Activated CD4-positive, alpha-beta T cell treated with anti-CD3 and anti-CD28 coated beads, Interleukin-2, amount 50 U/mL, for 48 hours (primary cell): ENCODE data around the gene SVOPL.

Experiments used
- DNase-seq, 2 experiments: peaks; one replicate each; pipeline ENCODE4 v3.0.0-alpha.2; 2020

SVOPL gene

GRCh38 chr7:138658889-138659288, 42.3 kb downstream of the SVOPL start:
- DNase-seq = no peak

GRCh38 chr7:138657854-138658386, 43.2 kb downstream of the SVOPL start:
- no peak for DNase-seq

GRCh38 chr7:138656952-138657351, 44.2 kb downstream of the SVOPL start:
- DNase-seq = no peak

DNA sequence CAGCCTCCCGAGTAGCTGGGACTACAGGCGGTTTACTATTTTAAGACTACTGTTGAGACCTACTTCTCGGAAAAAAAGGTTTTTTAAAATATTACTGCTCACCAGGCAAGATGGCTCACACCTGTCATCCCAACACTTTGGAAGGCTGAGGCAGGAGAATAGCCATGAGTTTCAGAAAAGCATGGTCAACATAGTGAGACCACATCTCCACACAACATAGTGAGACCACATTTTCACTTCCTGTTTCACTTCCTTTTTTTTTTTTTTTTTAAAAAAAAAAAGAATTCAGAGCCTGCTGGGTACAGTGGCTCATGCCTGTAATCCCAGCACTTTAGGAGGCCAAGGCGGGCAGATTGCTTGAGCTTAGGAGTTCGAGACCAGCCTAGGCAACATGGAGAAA, 46.5 kb downstream of the SVOPL start:
- DNase-seq = no peak

GRCh38 chr7:138649506-138649905, 51.7 kb downstream of the SVOPL start:
- no peak for DNase-seq

DNA sequence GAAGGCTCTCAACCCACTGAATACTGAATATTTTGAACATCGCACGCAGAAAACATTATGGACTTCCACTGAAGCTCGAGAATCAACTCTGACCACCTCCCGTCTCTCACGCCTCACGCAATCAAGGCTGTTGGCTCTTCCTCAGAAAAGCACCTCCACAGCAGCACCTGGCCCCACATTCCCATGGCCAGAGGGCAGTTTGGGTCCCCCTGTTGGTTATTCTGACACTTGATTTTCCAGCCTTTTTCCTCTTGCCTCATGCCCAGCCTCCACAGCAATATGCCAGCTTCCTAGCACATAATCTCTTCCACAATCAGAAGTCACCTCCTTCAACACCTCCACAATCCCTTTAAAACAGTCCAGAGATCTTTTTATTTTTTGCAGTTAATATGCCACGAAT, 55.9 kb downstream of the SVOPL start:
- DNase-seq = no peak

GRCh38 chr7:138632826-138633602, 68.1 kb downstream of the SVOPL start:
- no peak for DNase-seq

DNA sequence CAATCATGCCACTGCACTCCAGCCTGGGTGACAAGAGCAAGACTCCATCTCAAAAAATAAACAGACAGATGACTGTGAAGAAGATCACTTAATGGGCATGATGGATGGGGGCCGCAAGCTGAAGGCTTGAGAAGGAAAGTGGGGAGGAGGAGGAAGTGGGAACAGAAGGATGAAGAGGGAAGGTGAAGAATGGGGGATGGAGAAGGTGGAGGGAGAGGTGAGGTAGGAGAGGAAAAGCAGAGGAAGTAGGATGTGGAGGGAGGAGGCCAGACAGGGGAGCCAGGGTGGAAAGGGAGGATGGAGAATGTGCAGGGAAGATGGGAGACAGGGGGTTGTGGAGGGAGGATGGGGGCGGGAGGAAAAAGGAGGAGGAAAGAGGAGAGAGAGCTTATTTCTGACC, 68.8 kb downstream of the SVOPL start:
- DNase-seq = no peak

GRCh38 chr7:138630059-138630610, 71.0 kb downstream of the SVOPL start:
- no peak for DNase-seq

DNA sequence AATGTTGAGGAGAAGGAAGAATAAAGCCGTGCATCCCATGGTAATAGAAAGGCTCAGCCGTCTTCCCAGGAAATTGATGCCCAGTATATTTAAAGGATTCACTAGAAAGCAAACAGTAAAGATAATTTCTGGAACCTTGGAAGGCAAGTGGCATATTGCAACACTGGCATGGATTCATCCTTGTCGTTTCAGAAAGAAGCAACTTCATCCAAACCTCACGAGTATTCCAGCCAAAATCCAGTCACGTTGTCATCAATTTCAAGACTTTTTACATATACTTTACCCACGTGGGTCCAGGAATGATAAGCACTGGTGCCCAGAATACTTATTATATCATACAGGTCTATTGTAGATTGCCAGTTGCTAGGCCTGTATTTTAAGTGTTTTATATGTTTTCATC, 73.8 kb downstream of the SVOPL start:
- no peak for DNase-seq

DNA sequence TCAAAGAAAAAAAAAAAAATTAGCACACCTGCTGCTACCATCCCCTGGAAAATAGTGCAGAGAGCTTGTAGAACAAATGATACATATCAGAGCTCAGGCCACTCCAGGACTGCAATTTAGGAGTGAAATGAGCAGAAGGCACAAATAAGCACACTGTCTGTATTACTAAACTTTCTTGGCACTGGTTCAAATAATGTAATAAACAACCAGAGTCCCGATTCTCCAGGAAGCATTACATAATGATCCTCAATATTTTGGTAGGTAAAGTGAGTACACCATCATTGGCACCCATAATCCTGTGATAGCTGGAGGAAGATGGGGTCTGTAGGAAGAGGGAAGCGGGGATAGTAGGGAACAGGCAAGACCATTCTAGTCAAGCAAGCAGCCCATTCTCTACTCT, 74.3 kb downstream of the SVOPL start:
- no peak for DNase-seq

GRCh38 chr7:138625849-138626230, 75.3 kb downstream of the SVOPL start:
- no peak for DNase-seq

- no peak for DNase-seq
Measured at GRCh38 chr7:138625084-138625848, 75.9 kb downstream of the SVOPL start.

DNA sequence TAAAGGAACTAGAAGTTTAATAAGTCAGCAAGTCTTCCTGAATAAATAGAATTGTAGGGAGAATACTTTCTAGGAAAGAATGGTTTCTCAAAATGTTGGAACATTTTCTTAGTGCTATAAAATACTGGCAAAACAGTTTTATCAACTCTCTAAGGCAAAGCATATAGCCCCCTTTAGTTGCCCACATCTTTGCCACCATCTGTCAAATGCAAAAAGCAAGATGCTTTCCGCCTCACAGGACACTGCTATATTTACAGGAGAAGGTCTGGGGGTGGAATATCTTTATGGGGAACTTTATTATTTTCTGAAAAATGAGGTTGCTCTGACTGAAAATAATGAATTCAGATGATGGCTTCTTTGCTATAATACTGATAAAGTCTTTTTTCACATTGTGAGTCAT, 78.3 kb downstream of the SVOPL start:
- no peak for DNase-seq

DNA sequence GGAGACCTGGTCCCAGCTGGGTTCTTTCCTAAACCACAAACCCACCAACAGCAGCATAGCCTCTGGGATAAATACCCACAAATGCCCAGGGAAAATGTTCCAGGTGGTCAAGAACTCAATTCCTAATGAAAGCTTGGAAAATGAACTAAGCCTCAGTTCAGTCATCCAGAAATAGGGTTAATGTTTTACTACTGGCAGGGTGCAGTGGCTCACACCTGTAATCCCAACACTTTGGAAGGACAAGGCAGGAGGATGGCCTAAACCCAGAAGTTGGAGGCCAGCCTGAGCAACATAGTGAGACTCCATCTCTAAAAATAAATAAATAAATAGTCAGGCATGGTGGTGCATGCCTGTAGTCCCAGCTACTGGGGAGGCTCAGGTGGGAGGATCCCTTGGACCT, 82.2 kb downstream of the SVOPL start:
- DNase-seq = no peak

GRCh38 chr7:138618506-138618905, 82.7 kb downstream of the SVOPL start:
- no peak for DNase-seq

DNA sequence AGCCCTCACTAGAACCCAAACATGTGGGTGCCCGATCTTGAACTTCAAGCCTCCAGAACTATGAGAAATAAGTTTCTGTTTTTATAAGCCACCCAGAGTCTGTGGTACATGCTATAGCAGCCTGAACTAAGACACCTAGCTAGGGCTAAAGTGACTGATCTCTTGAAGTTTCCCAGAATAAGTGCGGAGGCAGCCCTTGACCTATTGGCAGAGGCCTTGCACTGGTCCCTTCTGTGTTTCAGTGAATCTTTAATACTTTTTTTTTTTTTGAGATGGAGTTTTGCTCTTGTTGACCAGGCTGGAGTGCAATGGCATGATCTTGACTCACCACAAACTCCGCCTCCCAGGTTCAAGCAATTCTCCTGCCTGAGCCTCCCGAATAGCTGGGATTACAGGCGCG, 85.1 kb downstream of the SVOPL start:
- DNase-seq = no peak

DNA sequence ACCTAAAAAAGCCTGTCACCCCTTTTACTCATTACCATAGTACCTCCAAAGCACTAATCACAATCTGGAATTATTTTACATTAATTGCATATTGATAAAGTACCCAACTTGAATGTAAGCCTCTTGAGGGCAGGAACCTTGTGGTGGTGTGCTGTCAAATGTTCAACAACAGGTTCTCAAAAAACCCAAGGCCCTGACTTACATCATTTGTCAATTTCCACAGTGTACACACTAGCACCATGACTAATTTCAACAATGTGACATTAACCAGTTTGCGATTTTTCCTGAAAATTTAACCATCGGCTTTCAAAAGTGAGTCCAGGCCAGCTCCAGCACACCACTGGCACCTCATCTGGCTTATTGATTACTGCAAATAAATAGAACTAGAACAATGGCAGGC, 87.5 kb downstream of the SVOPL start:
- DNase-seq = no peak

GRCh38 chr7:138610671-138611170, 90.4 kb downstream of the SVOPL start:
- no peak for DNase-seq

DNA sequence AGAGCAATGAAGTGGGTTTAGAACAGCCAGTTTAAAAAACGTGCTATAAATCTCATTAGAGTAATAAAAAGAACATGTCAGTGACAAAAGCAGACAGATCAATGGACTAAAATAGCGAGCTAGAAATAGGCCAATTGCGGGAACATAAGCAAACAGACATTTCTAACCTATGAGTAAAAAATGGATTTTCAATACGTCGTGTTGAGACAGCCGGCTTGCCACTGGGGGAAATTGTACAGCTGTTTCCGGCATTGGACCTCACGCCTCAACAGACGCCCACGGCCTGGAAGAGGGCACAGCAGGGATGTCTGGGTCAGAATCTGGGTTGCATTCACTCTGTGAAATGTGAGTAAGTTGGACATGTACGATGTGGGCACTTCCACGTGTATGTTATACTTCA, 92.9 kb downstream of the SVOPL start:
- DNase-seq = peak; percentile 44 to 54

GRCh38 chr7:138607216-138608126, 93.7 kb downstream of the SVOPL start:
- no peak for DNase-seq

DNA sequence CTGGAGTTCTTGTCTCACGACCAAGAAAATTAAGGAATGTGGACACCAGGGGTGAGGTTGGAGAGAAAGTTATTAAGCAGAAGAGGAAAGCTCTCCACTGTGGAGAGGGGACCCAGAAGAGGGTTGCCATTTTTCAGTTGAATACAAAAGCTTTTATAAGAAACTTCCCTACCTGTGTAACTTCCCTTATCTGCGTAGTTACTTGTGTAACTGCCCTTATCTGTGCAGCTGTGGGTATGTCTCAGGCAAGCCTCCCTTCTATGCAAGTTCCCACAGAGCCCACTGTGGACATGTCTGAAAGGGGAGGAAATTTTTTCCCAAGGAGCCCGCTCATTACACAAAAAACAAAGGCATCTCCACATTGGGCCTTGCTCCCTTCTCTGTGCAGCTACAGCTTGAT, 94.9 kb downstream of the SVOPL start:
- DNase-seq = no peak
